H1 (cell line): ENCODE measurements around the gene DLEC1. TPM values are rescaled to one million over a fixed set of nuclear protein-coding genes. Genes with fewer than 3 reads are reported as not detected.

Source experiments
- ASH2L ChIP-seq: fragments of 200-600, 300-600 bp; sonication (generic); IDR thresholded peaks from one replicate; pipeline ENCODE4 v1.7.1; 2017; ENCODE audit warnings: low read length
- FOSL1 ChIP-seq: IDR thresholded peaks from 2 replicates; pipeline ENCODE4 v1.6.1; 2011; ENCODE audit warnings: mild to moderate bottlenecking, low read depth, low read length, moderate library complexity; ENCODE audit not compliant: insufficient read depth
- KDM4A ChIP-seq: IDR thresholded peaks from one replicate; pipeline ENCODE4 v1.7.1; 2012; ENCODE audit warnings: low read depth, mild to moderate bottlenecking, moderate library complexity, low read length, inconsistent platforms; ENCODE audit not compliant: severe bottlenecking
- RAD21 ChIP-seq, 2 experiments: IDR thresholded peaks in 1 of 2; conservative IDR thresholded peaks in 1 of 2; 2 replicates each; pipeline ENCODE4 v1.6.1; 2011; ENCODE audit warnings: low read depth in 2 of 2, low read length in 2 of 2, improper control_type of control experiment in 1 of 2, inconsistent platforms in 1 of 2, mild to moderate bottlenecking in 1 of 2, moderate library complexity in 1 of 2
- YY1 ChIP-seq: IDR thresholded peaks from 2 replicates; pipeline ENCODE4 v1.6.1; 2011; ENCODE audit warnings: low read depth, mild to moderate bottlenecking, low read length
- polyA plus RNA-seq, 7 experiments: library from polyadenylated mRNA; depleted of rRNA in 3 of 7; stranded (reverse) in 5 of 7; unstranded in 2 of 7; fragments of >200 nt in 5 of 7; fragments of 200-250 nt in 2 of 7; gene quantifications; 1 replicate in 5 of 7; 2 replicates in 1 of 7; 4 replicates in 1 of 7; pipeline versions ENCODE4 v1.2.1 to v1.2.3, GENCODE V29; 2011 to 2013; ENCODE audit warnings: missing spikeins in 2 of 7, mixed read lengths in 2 of 7
- total RNA-seq: library from RNA; stranded (reverse); fragmentation: NEBNext Ultra II Directional; extraction: Animal tissue kit (Norgen Biotek cat#: 25700); gene quantifications from 2 replicates; pipeline ENCODE4 v1.2.1, GENCODE V29; 2021

DLEC1 gene
- total and polyA plus RNA-seq, 2 of the 8 experiments (the other 6 are each of a cell fraction or from before 2014, with no cell fraction given): 0.26 to 0.76 TPM

GRCh38 chr3:38067508-38068233, 28.7 kb downstream of the DLEC1 start (continued):
- no peak for TF ChIP-seq RAD21 (IDR thresholded peaks at IDR 0.05 in 1 of 2, conservative IDR thresholded peaks at IDR 0.05 in 1 of 2; ENCODE audit: low read depth in 2 of 2, low read length in 2 of 2)
- TF ChIP-seq YY1: no peak
- TF ChIP-seq KDM4A: no peak
- no peak for TF ChIP-seq FOSL1
- no peak for TF ChIP-seq ASH2L
